HEK293 (cell line): Measurements from ENCODE around the gene TTC33.

Experiments used
- BCL11B ChIP-seq: fragments of 450-650 bp; formaldehyde crosslinking; IDR thresholded peaks from 2 replicates; pipeline ENCODE4 v1.5.1; 2016; ENCODE audit warnings: low read depth, missing biosample characterization, missing genetic modification characterization
- CTCF ChIP-seq: fragments of 450-650 bp; formaldehyde crosslinking; IDR thresholded peaks from 2 replicates; pipeline ENCODE4 v1.5.1; 2016; ENCODE audit warnings: missing biosample characterization, missing genetic modification characterization
- FEZF1 ChIP-seq: fragments of 450-650 bp; formaldehyde crosslinking; IDR thresholded peaks from 2 replicates; pipeline ENCODE4 v1.5.1; 2016; ENCODE audit warnings: missing biosample characterization, missing genetic modification characterization
- OVOL3 ChIP-seq: fragments of 450-650 bp; formaldehyde crosslinking; IDR thresholded peaks from 2 replicates; pipeline ENCODE4 v1.5.1; 2016; ENCODE audit warnings: missing biosample characterization, missing genetic modification characterization
- ZEB2 ChIP-seq: fragments of 450-650 bp; formaldehyde crosslinking; IDR thresholded peaks from 2 replicates; pipeline ENCODE4 v1.5.1; 2016; ENCODE audit warnings: missing biosample characterization, missing genetic modification characterization
- ZFP37 ChIP-seq: fragments of 450-650 bp; formaldehyde crosslinking; IDR thresholded peaks from 2 replicates; pipeline ENCODE4 v1.5.1; 2016; ENCODE audit warnings: missing biosample characterization, missing genetic modification characterization
- ZFP69B ChIP-seq: fragments of 450-650 bp; formaldehyde crosslinking; IDR thresholded peaks from 2 replicates; pipeline ENCODE4 v1.5.1; 2016; ENCODE audit warnings: missing biosample characterization, missing genetic modification characterization
- ZNF114 ChIP-seq: fragments of 450-650 bp; formaldehyde crosslinking; IDR thresholded peaks from 2 replicates; pipeline ENCODE4 v1.5.0; 2017; ENCODE audit warnings: missing biosample characterization, missing genetic modification characterization
- ZNF266 ChIP-seq: fragments of 450-650 bp; formaldehyde crosslinking; IDR thresholded peaks from 2 replicates; pipeline ENCODE4 v1.5.1; 2016; ENCODE audit warnings: missing biosample characterization, missing genetic modification characterization, low read depth
- ZNF274 ChIP-seq, 2 experiments: fragments of 200-500 bp in 1 of 2; fragments of 450-650 bp in 1 of 2; sonication (Bioruptor generic) in 1 of 2; formaldehyde crosslinking in 1 of 2; IDR thresholded peaks; 2 replicates each; pipeline versions ENCODE4 v1.5.1 to v1.6.1; 2014 to 2016; ENCODE audit warnings: borderline replicate concordance in 1 of 2, inconsistent platforms in 1 of 2, low read length in 1 of 2, missing biosample characterization in 1 of 2, missing genetic modification characterization in 1 of 2
- ZNF335 ChIP-seq: fragments of 450-650 bp; formaldehyde crosslinking; conservative IDR thresholded peaks from 2 replicates; pipeline ENCODE4 v1.5.1; 2016; ENCODE audit warnings: missing biosample characterization, missing genetic modification characterization
- ZNF341 ChIP-seq: fragments of 450-650 bp; formaldehyde crosslinking; IDR thresholded peaks from 2 replicates; pipeline ENCODE4; 2016; ENCODE audit warnings: low read depth, missing biosample characterization, missing genetic modification characterization
- ZNF423 ChIP-seq: fragments of 450-650 bp; formaldehyde crosslinking; IDR thresholded peaks from 2 replicates; pipeline ENCODE4 v1.5.1; 2016; ENCODE audit warnings: missing biosample characterization, missing genetic modification characterization
- ZNF433 ChIP-seq: fragments of 450-650 bp; formaldehyde crosslinking; IDR thresholded peaks from 2 replicates; pipeline ENCODE4 v1.5.1; 2016; ENCODE audit warnings: missing biosample characterization, missing genetic modification characterization, low read depth
- ZNF488 ChIP-seq: fragments of 450-650 bp; formaldehyde crosslinking; IDR thresholded peaks from 2 replicates; pipeline ENCODE4 v1.5.1; 2016; ENCODE audit warnings: missing biosample characterization, missing genetic modification characterization
- ZNF518A ChIP-seq: fragments of 450-650 bp; formaldehyde crosslinking; conservative IDR thresholded peaks from 2 replicates; pipeline ENCODE4 v1.5.1; 2016; ENCODE audit warnings: low read depth, missing biosample characterization, missing genetic modification characterization
- ZNF544 ChIP-seq: fragments of 450-650 bp; formaldehyde crosslinking; IDR thresholded peaks from 2 replicates; pipeline ENCODE4 v1.5.0; 2017; ENCODE audit warnings: missing biosample characterization, missing genetic modification characterization
- ZNF555 ChIP-seq: fragments of 450-650 bp; formaldehyde crosslinking; conservative IDR thresholded peaks from 2 replicates; pipeline ENCODE4 v1.5.1; 2017; ENCODE audit warnings: missing biosample characterization, mild to moderate bottlenecking, missing genetic modification characterization, inconsistent platforms
- ZNF561 ChIP-seq: fragments of 450-650 bp; IDR thresholded peaks from 2 replicates; pipeline ENCODE4 v1.5.1; 2018; ENCODE audit warnings: missing biosample characterization, missing genetic modification characterization, borderline replicate concordance
- ZNF596 ChIP-seq: fragments of 450-650 bp; IDR thresholded peaks from 2 replicates; pipeline ENCODE4 v1.5.0; 2018; ENCODE audit warnings: missing biosample characterization, mild to moderate bottlenecking, missing genetic modification characterization, moderate library complexity
- ZNF677 ChIP-seq: fragments of 450-650 bp; IDR thresholded peaks from 2 replicates; pipeline ENCODE4 v1.5.0; 2018; ENCODE audit warnings: missing biosample characterization, mild to moderate bottlenecking, missing genetic modification characterization, moderate library complexity
- ZNF704 ChIP-seq: fragments of 450-650 bp; formaldehyde crosslinking; IDR thresholded peaks from 2 replicates; pipeline ENCODE4 v1.5.1; 2016; ENCODE audit warnings: missing biosample characterization, missing genetic modification characterization
- ZNF777 ChIP-seq: fragments of 450-650 bp; formaldehyde crosslinking; IDR thresholded peaks from 2 replicates; pipeline ENCODE4 v1.5.1; 2017; ENCODE audit warnings: missing biosample characterization, missing genetic modification characterization, borderline replicate concordance
- ZNF791 ChIP-seq: fragments of 450-650 bp; formaldehyde crosslinking; IDR thresholded peaks from 2 replicates; pipeline ENCODE4 v1.5.1; 2016; ENCODE audit warnings: missing biosample characterization, missing genetic modification characterization
- ZNF830 ChIP-seq: fragments of 450-650 bp; IDR thresholded peaks from 2 replicates; pipeline ENCODE4 v1.5.0; 2018; ENCODE audit warnings: missing biosample characterization, missing genetic modification characterization, low read depth, mild to moderate bottlenecking, moderate library complexity
- TF ChIP-seq, protein P1 (sequence below): fragments of 450-650 bp; formaldehyde crosslinking; IDR thresholded peaks from 2 replicates; pipeline ENCODE4 v1.5.1; 2016; ENCODE audit warnings: missing biosample characterization, missing genetic modification characterization, borderline replicate concordance
- TF ChIP-seq, protein P2 (sequence below): fragments of 450-650 bp; formaldehyde crosslinking; IDR thresholded peaks from 2 replicates; pipeline ENCODE4 v1.5.1; 2016; ENCODE audit warnings: missing biosample characterization, missing genetic modification characterization

TTC33 gene

DNA sequence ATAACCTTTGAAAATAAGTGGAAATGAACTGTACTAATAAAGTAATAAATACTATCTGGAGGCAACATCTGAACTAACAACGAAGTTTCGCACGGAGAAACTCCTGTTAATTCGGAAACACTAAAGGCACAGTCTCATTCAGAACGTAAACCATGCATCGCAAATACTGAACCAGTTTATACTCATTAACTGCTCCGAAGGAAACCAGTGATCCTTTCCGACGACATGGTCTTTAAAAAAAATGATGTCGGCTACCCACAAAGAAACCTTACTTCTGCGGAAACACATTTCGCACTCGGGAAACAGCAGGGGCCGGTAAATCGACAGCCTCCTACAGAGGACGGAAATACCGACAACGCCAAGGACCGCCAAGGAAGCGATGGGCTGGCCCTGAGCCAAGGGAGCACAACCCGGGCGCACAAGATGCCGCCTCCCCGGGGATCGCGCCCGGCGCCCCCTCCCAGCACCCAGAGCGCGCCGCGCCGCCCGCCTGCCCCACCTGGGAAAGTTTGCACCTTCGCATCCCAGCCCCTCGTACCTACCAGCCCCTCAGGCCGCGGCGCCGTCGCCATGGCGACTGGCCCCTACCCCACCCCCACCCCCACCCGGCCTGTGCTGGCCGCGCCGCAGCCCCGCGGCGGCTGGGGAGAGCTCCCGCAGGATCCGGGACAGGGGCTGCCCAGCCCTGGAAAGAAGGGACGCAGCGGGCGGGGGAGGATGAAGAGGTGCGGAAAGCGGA lies 41.7 kb upstream of the TTC33 start (continued):
- TF ChIP-seq CTCF (tag by site-specific recombination) (no peak), ZNF596 (tag by site-specific recombination) (no peak), ZFP37 (tag by site-specific recombination) (no peak), OVOL3 (tag by site-specific recombination) (no peak), ZFP69B (tag by site-specific recombination) (no peak), FEZF1 (tag by site-specific recombination) (no peak), ZNF114 (tag by site-specific recombination) (no peak), ZNF791 (no peak), ZNF433 (tag by site-specific recombination) (no peak), ZNF341 (tag by site-specific recombination) (no peak), ZNF561 (tag by site-specific recombination) (no peak; the same call in 1 of the 2 replicates), ZNF777 (tag by site-specific recombination) (no peak), ZEB2 (tag by site-specific recombination) (0 out of 2 replicates have a peak, but pooled peaks have one; percentile 75), ZNF830 (no peak), ZNF518A (tag by site-specific recombination) (no peak), ZNF704 (tag by site-specific recombination) (no peak), ZNF423 (peak; percentile 98), ZNF488 (tag by site-specific recombination) (no peak), ZNF555 (tag by site-specific recombination) (no peak), ZNF274 (IDR thresholded peaks at IDR 0.05; ENCODE audit: low read length) (no peak), ZNF274 (tag by site-specific recombination; IDR thresholded peaks at IDR 0.05; ENCODE audit: borderline replicate concordance) (no peak), ZNF266 (tag by site-specific recombination) (no peak), ZNF677 (tag by site-specific recombination) (no peak), BCL11B (no peak), ZNF335 (tag by site-specific recombination) (peak; percentile 82), ZNF544 (tag by site-specific recombination) (no peak)
- TF ChIP-seq, protein P1, sequence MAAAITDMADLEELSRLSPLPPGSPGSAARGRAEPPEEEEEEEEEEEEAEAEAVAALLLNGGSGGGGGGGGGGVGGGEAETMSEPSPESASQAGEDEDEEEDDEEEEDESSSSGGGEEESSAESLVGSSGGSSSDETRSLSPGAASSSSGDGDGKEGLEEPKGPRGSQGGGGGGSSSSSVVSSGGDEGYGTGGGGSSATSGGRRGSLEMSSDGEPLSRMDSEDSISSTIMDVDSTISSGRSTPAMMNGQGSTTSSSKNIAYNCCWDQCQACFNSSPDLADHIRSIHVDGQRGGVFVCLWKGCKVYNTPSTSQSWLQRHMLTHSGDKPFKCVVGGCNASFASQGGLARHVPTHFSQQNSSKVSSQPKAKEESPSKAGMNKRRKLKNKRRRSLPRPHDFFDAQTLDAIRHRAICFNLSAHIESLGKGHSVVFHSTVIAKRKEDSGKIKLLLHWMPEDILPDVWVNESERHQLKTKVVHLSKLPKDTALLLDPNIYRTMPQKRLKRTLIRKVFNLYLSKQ (tag by site-specific recombination): no peak
- TF ChIP-seq, protein P2, sequence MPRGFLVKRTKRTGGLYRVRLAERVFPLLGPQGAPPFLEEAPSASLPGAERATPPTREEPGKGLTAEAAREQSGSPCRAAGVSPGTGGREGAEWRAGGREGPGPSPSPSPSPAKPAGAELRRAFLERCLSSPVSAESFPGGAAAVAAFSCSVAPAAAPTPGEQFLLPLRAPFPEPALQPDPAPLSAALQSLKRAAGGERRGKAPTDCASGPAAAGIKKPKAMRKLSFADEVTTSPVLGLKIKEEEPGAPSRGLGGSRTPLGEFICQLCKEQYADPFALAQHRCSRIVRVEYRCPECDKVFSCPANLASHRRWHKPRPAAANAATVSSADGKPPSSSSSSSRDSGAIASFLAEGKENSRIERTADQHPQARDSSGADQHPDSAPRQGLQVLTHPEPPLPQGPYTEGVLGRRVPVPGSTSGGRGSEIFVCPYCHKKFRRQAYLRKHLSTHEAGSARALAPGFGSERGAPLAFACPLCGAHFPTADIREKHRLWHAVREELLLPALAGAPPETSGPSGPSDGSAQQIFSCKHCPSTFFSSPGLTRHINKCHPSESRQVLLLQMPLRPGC (tag by site-specific recombination): no peak
